ENCODE measurements around the gene MYBPC2. TPM values are rescaled to one million over a fixed set of nuclear protein-coding genes. Genes with fewer than 3 reads are reported as not detected.

Gene MYBPC2
- total and polyA plus RNA-seq, 9 of the 15 experiments (the other 6 are each of a cell fraction or from before 2014, with no cell fraction given), result 0.01 to 0.14 (median 0.04) TPM; not detected in 6

DNA sequence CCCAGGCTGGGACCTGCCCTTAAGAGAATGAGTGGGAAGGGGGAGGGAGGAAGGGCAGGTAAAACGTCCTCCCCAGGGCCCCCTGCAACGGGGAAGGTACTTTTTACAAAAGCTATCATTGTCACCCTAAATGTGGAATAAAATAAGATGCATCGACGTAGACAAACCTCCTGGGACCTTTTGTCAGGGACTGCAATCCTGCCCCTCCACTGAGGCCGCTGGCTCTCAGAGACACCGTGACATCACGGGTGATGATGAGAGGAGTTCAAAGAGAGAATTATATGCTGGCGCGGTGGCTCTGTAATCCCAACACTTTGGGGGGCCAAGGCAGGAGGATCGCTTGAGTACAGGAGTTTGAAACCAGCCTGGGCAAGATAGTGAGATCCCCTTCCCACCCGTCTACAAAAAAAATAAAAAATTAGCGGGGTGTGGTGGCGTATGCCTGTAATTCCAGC lies 1.8 kb upstream of the MYBPC2 start:
- H3K79me2 ChIP-seq (ENCODE audit: control insufficient read depth, insufficient read depth, low read length), result no peaks in the 10 kb centered on the region
- ATAC-seq (no peak), DNase-seq (ENCODE audit: extremely low read depth in 1 of 4, low spot score in 3 of 4) (peak in 1 of 4 experiments; percentile 19), FAIRE-seq (no peak)
- H3K27me3 ChIP-seq (ENCODE audit: control insufficient read depth in 2 of 2, insufficient read depth in 2 of 2, low read length in 2 of 2), result no peaks in the 10 kb centered on the region
- H3K4me3 ChIP-seq, result 0 out of 2 replicates have a peak overlapping the region, but pooled peaks have one; percentile 53
- no peaks in the 10 kb centered on the region for H3K9me1 ChIP-seq (ENCODE audit: control insufficient read depth, insufficient read depth, low read length)
- H3K4me1 ChIP-seq (replicated peaks in 1 of 2; ENCODE audit: control insufficient read depth in 2 of 2, insufficient read depth in 2 of 2, low read length in 2 of 2), result peaks cover 12 to 52% of the 10 kb centered on the region in 2 experiments; a peak in 4 of 5 replicates
- peak overlapping the region; percentile 85 for H3K4me2 ChIP-seq (ENCODE audit: insufficient read depth, low read length)
- POLR2A ChIA-PET, result interaction anchor here (0.6 to 1.1 kb wide), 3 partner anchors 13 to 124 kb away, joined by 3 read pairs; no protein-coding TSS in a partner anchor
- H3K27ac ChIP-seq (ENCODE audit: extremely low read depth, low read depth, low read length), result no peak overlapping the region; the same call in 2 of the 3 replicates
- H3K9ac ChIP-seq (ENCODE audit: insufficient read depth in 1 of 2, low read depth in 2 of 2, low read length in 2 of 2), result peak overlapping the region; percentile 45 to 88; a peak in 3 of 4 replicates
- peak overlapping the region; percentile 93 for H2AFZ ChIP-seq (ENCODE audit: low read depth, low read length)
- in situ Hi-C loops (cut with MboI) (no loop called here), intact Hi-C loops (cut with micrococcal nuclease) (no loop called here)
- CTCF ChIA-PET (ENCODE audit: low intra/inter-chr PET ratio), result no interaction called here
- H3K9me3 ChIP-seq (replicated peaks; ENCODE audit: control insufficient read depth, insufficient read depth, low read depth, low read length), result no peaks in the 10 kb centered on the region
- no peaks in the 10 kb centered on the region for H3K36me3 ChIP-seq (ENCODE audit: control insufficient read depth, insufficient read depth, low read length)
- H4K20me1 ChIP-seq (replicated peaks; ENCODE audit: control insufficient read depth, insufficient read depth, low read length), result no peaks in the 10 kb centered on the region
- no TSS peak for BruUV-seq (replicated peaks)
- 59% methylated on average over 11 of the region's 13 CpGs for WGBS (ENCODE audit: insufficient coverage, low coverage, missing lambda C conversion rate)
- TF ChIP-seq ZSCAN32 (CRISPR knock-in tag; IDR thresholded peaks at IDR 0.05) (no peak), ZNF184 (CRISPR knock-in tag; IDR thresholded peaks at IDR 0.05) (no peak), TFAM (CRISPR knock-in tag; conservative IDR thresholded peaks at IDR 0.05) (no peak), FOXM1 (IDR thresholded peaks at IDR 0.05; ENCODE audit: low read depth) (no peak), FOXM1 (CRISPR knock-in tag; IDR thresholded peaks at IDR 0.05; ENCODE audit: low read depth) (no peak), RNF219 (CRISPR knock-in tag; IDR thresholded peaks at IDR 0.05) (no peak), ETS1 (conservative IDR thresholded peaks at IDR 0.05; ENCODE audit: control insufficient read depth, low read depth, low read length) (no peak), HLTF (IDR thresholded peaks at IDR 0.05) (no peak), AFF4 (CRISPR knock-in tag; IDR thresholded peaks at IDR 0.05) (no peak)
- TF ChIP-seq, protein P1, sequence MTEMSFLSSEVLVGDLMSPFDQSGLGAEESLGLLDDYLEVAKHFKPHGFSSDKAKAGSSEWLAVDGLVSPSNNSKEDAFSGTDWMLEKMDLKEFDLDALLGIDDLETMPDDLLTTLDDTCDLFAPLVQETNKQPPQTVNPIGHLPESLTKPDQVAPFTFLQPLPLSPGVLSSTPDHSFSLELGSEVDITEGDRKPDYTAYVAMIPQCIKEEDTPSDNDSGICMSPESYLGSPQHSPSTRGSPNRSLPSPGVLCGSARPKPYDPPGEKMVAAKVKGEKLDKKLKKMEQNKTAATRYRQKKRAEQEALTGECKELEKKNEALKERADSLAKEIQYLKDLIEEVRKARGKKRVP (CRISPR knock-in tag; IDR thresholded peaks at IDR 0.05), result no peak
- TF ChIP-seq, protein P2, sequence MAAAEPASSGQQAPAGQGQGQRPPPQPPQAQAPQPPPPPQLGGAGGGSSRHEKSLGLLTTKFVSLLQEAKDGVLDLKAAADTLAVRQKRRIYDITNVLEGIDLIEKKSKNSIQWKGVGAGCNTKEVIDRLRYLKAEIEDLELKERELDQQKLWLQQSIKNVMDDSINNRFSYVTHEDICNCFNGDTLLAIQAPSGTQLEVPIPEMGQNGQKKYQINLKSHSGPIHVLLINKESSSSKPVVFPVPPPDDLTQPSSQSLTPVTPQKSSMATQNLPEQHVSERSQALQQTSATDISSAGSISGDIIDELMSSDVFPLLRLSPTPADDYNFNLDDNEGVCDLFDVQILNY (CRISPR knock-in tag; IDR thresholded peaks at IDR 0.05), result no peak

Measured in K562 (cell line).